HG03066 (cell line): ENCODE results near the gene PCDHGC4.

Experiments
- ATAC-seq: cut with Tn5 transposase; IDR thresholded peaks from one replicate; pipeline ENCODE4 v1.9.1; 2021; ENCODE audit warnings: low read depth; ENCODE audit not compliant: unreplicated experiment

Gene PCDHGC4

DNA sequence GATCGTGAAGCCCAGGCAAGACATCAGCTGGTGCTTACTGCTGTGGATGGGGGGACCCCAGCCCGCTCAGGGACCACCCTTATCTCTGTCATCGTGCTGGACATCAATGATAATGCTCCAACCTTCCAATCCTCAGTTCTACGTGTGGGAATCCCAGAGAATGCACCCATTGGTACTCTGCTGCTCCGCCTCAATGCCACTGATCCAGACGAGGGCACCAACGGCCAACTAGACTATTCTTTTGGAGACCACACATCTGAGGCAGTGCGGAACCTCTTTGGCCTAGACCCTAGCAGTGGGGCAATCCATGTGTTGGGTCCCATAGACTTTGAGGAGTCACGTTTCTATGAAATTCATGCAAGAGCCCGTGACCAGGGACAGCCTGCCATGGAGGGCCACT lies 5.0 kb downstream of the PCDHGC4 start:
- no peak for ATAC-seq

DNA sequence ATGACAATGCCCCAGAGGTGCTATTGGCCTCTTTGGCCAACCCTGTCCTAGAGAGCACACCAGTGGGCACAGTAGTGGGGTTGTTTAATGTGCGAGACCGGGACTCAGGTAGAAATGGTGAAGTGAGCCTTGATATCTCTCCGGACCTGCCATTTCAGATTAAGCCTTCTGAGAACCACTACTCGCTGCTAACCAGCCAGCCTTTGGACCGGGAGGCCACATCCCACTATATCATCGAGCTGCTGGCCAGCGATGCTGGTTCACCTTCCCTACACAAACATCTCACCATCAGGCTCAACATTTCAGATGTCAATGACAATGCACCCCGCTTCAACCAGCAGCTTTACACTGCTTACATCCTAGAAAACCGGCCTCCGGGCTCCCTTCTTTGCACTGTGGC lies 5.4 kb downstream of the PCDHGC4 start:
- no peak for ATAC-seq

GRCh38 chr5:141490771-141491170 lies 5.9 kb downstream of the PCDHGC4 start:
- ATAC-seq, result no peak

DNA sequence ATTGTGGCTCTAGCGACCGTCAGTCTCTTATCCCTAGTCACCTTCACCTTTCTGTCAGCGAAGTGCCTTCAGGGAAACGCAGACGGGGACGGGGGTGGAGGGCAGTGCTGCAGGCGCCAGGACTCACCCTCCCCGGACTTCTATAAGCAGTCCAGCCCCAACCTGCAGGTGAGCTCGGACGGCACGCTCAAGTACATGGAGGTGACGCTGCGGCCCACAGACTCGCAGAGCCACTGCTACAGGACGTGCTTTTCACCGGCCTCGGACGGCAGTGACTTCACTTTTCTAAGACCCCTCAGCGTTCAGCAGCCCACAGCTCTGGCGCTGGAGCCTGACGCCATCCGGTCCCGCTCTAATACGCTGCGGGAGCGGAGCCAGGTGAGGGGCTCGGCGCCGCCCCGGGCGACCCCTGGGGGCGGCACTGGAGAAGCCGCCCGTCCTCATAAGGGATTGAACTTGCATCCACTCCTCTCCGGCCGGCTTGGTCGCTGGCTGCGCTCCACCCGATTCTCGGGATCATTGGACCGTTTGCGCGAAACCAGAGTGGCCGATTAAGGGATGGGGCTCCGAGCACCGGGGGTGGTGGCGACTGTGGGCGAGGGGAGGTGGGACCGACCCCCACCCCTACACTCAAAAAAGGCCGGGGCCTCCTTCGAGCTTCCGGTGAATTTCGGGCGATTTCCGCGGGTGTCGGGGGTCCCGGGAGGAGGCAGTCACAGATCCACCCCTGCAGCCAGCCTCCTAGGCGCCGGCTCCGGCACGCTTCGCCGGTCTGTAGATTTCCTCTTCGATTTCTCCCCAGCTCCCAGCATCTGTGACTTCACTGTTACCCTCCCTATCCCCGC lies 6.7 kb downstream of the PCDHGC4 start:
- ATAC-seq, result no peak

GRCh38 chr5:141492168-141492885 lies 7.5 kb downstream of the PCDHGC4 start:
- ATAC-seq, result no peak

DNA sequence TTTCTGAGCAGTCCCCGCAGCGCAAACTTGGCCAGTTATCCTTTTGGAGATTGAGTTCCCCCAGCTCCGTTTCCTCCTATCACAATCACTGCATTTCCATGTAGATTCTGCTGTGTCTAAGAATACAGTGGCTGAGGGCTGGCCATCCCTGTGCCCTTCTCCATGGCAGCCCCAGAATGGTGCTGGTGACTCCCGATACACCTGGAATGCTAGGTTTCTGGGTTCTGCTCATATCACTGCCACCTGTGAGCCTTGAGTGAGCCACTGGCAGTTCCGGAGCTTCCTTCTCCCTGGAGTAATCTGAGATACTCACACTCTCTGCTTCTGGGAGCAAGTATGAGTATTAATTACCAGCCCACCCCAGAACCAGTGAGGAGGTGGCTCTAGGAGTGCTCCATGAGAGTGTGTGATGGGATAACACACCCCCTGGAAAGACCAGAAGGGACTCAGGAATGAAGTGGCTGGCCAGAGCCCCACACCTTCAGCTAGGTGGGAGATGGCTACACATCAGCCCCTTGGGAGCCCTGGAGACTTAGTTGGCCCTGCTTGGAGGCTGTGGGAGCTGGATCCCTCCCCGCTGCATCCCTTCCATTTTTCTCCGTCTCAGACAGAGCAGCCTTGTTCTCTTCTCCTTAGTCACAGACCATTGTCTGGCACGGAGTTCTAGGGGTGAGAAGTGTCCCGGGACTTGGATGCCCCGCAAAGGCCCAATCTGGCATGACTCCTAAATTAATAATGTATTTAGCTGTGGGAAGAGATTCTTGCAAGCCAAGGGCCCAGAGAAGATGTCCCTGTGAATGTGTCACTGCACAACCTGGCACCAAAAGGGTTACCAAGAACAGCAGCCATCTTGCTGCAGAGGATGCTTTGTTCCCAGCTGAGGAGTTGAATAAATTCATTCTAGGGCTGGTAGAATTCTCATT lies 8.9 kb downstream of the PCDHGC4 start:
- ATAC-seq, result no peak

DNA sequence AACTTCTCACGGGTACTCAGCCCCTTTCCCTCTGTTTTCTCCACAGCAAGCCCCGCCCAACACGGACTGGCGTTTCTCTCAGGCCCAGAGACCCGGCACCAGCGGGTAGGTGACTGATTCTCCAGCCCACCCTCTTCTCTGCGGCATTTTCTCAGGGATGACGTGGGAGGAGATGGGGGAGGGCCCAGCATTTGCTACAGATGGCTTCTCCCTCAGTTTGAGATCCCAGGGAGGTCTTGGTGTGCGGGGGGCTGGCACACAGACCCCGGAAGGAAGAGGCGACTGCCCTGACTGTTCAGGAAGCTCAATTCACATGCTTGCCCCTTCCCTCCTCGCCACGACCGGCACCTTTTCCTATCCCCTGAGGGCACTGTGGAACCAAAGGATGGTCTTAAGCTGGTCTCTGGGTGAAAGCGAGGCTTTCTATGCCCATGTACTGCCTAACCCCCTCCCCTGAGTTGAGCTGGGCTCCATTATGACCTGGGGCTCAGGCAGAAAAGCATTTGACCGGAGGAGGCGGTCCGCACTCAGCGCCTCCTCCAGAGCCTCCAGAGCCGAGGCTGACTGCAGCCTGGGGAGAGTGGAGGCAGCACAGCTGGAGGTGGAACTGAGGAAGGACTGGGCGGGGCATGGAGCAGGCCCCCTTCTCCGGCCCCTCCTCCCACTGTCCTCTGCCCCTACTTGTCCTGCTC lies 10.1 kb downstream of the PCDHGC4 start:
- ATAC-seq, result no peak

DNA sequence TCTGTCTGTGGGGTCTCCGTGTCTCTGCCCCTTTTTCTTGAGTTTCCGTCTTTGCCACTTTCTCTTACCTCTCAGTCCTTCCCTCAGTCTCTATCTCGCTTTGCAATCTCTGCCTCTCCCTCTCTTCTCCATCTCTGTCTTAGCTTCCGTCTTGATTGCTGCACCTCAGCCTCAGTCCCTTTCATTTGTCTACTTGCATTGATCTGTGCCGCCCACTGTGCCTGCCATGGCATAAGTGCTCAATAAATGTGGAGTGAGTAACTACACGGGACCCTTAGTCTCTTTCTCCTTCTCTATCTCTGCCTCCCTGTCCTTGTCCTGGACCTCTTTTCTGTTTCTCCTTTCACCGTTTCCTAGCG lies 10.6 kb downstream of the PCDHGC4 start:
- ATAC-seq, result no peak

GRCh38 chr5:141496038-141496437 lies 11.2 kb downstream of the PCDHGC4 start:
- no peak for ATAC-seq

DNA sequence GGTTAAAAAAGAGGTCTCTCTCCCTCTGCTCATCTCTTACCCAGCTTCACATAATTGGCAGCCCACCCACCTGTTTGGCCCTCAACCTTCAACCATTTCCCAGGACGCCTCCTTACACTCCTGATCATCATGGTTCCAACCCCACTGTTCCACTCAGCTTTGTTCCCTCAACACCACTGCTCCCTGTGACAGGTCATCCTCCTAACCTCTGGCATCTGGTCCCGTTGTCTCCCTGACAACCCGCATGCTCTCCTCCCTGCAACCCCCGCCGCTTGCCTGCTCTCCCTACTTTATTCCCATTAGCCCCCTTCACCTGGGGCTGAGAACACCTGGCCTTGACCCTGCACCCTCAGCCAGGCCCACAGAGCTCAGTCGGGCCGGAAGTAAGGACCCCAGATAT lies 16.9 kb downstream of the PCDHGC4 start:
- no peak for ATAC-seq

GRCh38 chr5:141503681-141504080 lies 18.9 kb downstream of the PCDHGC4 start:
- ATAC-seq, result no peak

DNA sequence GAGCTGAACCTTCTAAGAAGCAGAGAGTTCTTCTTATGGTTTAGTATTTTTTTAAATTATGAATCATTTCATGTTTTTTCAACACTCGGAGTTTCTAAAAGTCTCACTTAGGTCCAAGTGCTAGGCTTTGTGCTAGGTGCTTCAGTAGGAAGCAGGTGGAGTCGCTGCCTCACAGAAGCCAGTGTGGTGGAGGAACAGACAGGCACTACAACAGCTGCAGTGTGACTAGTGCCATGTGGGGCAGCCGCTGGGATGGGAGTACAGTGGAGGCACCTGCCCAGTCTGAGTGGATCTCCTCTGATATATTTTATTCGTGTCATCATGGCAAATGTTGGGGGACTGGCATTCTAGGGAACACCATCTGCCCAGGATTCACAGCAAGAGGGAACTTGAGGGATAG lies 19.4 kb downstream of the PCDHGC4 start:
- ATAC-seq, result no peak

DNA sequence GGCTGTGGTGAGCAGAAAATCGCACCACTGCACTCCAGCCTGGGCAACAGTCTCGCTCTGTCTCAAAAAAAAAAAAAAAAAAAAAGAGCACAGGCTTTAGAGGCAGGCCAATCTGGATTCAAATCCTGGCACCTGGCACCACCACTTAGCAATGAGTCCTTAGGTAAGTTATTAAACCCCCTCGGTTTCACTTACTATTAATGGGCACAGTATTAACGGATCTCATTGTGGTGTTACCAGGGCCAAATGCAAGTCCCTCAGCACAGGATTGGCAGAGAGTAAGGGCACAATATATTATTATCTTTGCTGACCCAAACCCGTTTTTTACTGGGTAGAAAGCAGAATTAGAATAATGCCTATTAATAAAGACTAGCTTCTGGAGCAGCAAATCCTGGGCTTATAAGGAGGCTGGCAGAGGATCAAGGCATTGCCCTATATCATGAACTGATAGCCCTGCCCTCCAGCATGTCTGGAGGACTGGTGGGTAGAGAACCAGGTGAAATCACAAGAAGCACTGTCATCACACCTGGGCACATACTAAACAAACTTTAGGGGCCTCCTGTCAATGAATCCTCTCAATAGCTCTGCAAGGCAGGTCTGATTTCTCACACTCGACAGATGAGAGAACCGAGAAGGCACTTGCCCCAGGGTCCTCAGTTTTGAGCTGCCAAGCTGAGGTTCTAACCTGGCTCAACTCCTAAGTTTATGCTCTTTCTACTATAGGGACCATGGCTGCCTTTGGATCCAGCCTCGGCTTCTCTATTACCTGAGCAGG lies 21.7 kb downstream of the PCDHGC4 start:
- no peak for ATAC-seq

DNA sequence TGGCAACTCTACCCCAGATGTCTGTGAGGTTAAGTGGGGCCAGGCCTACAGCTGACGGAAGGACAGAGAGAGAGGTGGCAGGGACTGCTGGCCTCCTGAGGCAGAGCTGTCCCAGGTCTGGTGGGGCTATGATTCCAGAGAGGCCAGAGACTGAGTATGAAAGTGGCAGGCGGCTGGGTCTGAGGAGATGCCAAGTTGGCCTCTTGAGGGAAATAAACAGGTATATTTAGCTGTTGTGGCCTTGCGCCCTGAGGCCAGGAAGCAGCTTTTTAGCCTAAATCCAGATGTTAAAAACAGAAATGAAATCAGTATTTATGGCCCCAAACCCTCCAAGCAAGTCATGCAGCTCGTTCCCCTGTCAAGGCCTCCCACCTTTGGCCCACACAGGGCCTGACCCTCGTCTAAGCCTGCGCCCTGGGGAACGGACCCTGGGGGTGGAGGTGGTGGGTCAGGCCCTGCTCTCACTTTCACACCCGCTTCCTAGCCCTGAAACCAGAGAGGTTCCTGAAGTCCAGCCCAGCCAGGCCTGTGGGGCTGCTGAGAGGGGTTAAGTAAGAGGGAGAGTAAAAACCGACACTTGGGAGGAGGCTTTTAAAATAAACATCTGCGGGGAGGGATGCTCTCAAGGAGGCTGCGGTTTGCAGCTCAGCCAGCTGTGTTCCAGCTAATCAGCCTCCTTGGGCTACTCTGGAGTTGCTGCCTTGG lies 22.7 kb downstream of the PCDHGC4 start:
- ATAC-seq, result peak; percentile 60

DNA sequence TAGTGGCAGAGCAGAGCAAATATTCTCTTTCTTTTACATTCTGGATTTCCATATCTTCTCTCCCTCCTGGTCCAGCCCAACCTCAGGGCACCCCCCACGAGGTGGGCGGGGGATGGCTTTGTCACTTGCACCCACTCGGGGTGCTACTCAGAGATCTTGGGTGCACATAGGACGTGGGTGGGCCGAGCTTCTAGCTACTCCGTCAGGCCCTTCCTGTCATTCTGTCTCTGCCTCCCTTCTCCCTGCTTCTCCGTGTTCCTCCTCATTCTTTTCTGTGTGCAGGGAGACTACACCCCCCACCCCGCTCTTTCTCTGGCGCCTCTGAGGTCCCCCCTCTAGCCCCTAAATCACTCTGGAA lies 23.6 kb downstream of the PCDHGC4 start:
- ATAC-seq, result no peak

DNA sequence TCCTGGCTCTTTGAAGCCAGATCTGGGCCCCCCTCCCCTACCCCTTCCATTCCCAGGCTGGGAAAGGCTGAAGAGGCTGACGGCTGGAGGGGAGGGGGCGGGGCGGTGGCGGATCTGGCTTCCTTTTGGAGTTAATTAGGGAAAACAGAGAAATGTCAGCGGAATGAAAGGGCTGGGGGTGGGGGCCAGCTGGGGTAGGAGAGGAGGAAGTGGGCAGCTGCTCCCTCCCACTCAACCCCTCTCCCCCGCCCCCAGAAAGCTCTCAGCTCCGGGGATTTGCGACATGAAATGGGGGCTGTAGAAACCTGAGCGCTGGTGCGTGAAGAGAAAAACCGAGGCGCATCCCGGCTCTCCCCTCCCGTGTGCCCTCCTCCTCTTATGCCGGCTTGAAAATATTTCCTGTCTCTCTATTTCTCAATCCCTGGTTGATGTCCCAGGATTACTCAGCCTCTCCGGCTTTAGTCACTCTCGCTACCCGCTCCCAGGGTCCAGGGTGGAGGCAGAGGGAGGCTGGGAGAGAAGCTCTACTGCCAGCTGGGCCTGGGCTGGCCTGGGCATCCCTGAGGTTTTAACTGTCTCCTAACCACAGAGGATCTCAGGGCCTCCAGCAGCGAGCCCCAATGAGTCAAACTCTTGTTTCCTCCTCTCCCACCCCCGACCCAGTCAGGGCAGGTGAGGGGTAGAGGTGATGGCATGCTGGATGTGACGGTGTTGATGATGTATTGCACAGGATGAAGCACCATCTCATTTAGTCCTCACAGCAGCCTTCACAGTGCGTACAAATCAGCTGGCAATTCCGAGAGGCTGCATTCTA lies 24.2 kb downstream of the PCDHGC4 start:
- ATAC-seq, result no peak

DNA sequence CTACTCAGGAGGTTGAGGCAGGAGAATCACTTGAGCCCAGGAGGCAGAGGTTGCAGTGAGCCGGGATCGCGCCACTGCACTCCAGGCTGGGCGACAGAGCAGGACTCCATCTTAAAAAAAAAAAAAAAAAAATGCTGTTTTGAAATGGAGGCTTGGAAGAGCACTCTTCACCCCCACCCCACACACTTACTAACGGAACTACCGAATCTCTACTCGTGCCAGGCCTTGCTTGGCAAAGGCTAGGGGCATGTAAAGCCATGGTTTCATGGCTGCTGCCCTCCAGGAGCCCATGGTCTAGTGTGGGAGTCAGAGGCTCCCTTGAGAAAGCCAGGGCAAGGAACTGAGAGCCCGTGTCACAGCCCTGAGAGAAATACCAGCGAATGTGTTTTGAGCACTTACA lies 25.3 kb downstream of the PCDHGC4 start:
- no peak for ATAC-seq

DNA sequence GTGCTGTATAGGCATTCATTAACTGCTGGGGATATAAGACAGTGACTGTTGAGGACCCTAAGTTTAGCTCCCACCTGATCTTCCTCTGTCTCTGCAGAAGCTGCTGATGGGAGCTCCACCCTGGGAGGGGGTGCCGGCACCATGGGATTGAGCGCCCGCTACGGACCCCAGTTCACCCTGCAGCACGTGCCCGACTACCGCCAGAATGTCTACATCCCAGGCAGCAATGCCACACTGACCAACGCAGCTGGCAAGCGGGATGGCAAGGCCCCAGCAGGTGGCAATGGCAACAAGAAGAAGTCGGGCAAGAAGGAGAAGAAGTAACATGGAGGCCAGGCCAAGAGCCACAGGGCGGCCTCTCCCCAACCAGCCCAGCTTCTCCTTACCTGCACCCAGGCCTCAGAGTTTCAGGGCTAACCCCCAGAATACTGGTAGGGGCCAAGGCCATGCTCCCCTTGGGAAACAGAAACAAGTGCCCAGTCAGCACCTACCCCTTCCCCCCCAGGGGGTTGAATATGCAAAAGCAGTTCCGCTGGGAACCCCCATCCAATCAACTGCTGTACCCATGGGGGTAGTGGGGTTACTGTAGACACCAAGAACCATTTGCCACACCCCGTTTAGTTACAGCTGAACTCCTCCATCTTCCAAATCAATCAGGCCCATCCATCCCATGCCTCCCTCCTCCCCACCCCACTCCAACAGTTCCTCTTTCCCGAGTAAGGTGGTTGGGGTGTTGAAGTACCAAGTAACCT lies 26.2 kb downstream of the PCDHGC4 start:
- ATAC-seq, result no peak
